Fibroblast of pulmonary artery (primary cell): ENCODE data around the gene PLXNB2.

ENCODE experiments used
- DNase-seq: peaks from one replicate; pipeline ENCODE4 v3.0.0-alpha.2; 2010; ENCODE audit warnings: low read depth
- H3K4me3 ChIP-seq: replicated peaks from 2 replicates; pipeline ENCODE4 v1.5.1; 2011; ENCODE audit warnings: low read depth, mild to moderate bottlenecking, control low read depth, low read length, moderate library complexity
- CTCF ChIP-seq: IDR thresholded peaks from 2 replicates; pipeline ENCODE4 v1.5.1; 2011; ENCODE audit warnings: mild to moderate bottlenecking, control low read depth, low read length, inconsistent platforms; ENCODE audit errors: missing control alignments

PLXNB2 gene

DNA sequence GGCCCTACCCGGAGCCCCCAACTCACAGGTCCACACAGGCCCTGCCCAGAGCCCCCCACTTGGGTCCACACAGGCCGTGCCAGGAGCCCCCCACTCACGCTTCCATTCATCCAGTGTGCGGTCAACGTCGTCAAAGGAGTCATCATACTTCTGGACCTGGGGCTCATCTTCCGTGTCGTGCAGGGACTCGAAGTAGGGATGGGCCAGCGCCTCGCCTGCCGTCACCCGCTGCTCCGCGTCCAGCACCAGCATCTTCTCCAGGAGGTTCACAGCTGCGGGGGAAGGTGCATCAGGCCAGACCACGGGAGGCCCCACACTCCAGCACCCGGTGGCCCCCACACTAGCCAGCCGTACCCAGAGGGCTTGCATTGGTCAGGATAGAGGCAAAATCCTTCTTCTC lies 52.3 kb downstream of the PLXNB2 start:
- DNase-seq, result no peak
- TF ChIP-seq CTCF, result no peak
- H3K4me3 ChIP-seq, result no peak overlapping the region

DNA sequence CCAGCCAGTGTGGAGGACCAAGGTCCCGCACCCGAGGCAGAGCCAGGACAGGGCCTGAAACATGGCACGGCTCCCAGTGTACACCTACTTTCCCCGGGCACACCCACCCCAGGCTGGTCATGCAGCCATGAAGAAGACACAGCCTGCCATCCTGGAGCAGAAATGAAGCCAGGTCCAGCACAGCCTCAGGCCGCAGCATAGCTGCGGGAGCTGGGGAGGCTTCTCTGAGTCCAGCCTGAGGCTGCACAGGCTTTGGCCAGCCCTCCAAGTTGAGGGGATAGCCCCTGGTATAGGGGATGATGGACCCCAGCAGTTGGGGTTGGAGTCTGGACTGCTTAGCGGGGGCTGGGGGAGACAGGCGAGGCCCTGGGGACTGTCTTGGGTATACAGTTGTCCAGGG lies 53.5 kb downstream of the PLXNB2 start:
- no peak for TF ChIP-seq CTCF
- DNase-seq, result no peak
- no peak overlapping the region for H3K4me3 ChIP-seq

DNA sequence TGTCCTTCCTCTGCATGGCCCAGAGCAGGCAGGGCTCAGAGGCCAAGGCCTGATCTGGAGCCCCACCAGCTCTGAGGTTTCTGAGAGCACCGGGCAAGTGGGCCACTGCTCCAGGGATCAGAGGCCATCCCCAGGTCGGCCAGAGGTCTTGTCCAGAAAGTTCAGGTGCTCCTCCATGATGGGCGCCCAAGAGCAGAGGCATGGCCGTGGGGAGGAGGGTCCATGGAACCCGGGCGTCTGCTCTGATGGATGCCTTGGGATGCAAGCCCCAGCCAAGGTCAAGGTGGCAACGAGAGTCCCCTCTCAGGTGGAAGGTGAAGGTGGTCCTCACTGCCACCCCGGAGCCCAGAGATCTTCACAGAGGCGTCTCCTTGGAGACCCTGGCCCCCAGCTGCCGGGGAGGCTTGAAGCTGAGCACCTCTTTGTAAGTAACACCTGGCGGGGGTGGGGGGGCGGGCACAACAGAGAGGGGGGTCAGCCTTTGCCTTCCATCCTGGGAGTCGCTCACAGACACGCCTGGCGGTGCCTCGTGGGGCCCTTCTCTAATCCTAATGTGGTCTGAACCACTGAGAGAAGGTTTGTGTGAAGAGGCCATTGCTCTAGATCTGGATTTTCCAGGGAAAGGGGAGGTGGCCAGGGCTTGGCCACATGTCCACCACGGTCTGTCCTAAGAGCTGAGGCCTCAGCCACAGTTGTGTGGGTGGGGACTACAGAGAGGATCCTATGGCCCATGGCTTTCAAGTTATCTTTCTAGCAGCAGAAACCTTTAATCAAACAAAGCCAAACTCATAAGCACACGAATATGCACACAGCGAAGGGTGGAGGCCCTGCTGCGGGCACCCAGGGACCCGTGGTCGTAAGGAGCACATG lies 54.2 kb downstream of the PLXNB2 start:
- no peak overlapping the region for H3K4me3 ChIP-seq
- no peak for DNase-seq
- no peak for TF ChIP-seq CTCF

- H3K4me3 ChIP-seq, result no peak overlapping the region
- peak; percentile 66 for DNase-seq
Measured at GRCh38 chr22:50252082-50253045, 55.1 kb downstream of the PLXNB2 start.

DNA sequence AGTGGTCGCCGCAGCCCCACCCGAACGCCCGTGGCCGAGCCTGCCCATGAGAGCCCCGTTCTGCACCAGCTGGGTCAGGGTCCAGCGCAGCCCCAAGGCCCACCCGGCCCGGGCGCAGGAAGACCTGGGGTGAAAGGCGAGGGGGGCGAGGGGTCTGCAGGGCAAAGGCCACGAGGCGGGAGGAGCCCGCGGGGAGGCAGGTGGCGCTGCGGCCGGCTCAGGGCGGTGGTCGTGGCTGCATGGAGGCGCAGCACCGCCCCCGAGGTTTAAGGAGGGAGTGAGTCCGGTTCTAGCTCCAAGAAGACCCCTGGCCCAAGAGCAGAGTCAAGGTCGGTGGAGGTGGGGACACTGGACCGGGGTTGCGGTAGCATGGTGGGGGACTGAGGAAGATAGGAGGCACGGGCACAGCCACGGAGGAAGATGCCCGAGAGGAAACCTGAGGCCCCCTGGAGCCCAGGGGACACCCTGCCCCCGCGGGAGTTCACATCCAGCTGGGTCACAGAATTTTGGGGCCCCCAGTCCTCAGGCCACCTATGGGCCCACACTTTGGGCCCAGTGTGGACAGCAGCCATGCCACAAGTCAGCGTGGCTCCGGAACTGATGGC lies 55.9 kb downstream of the PLXNB2 start:
- no peak for TF ChIP-seq CTCF
- DNase-seq, result no peak
- H3K4me3 ChIP-seq, result peak overlapping the region; percentile 27

More at GRCh38 chr22:50252082-50253045, 55.1 kb downstream of the PLXNB2 start:
- peak; percentile 70 for TF ChIP-seq CTCF

- no peak for TF ChIP-seq CTCF
- peak; percentile 73 for DNase-seq
Measured at GRCh38 chr22:50250555-50251476, 56.6 kb downstream of the PLXNB2 start, which contains the start of gene HDAC10. Gene HDAC10, minus strand, starts transcription at chr22:50251265. Its CDS starts 233 bp downstream, at chr22:50251032.

More at GRCh38 chr22:50250555-50251476, 56.6 kb downstream of the PLXNB2 start, which contains the start of gene HDAC10:
- peak within 1 kb of the TSS; percentile 72 for H3K4me3 ChIP-seq
